Glutamatergic neuron (in vitro differentiated cells): ENCODE results near the gene LAP3. TPM values are rescaled to one million over a fixed set of nuclear protein-coding genes. Genes with fewer than 3 reads are reported as not detected.

Experiments used
- DNase-seq: peaks from one replicate; pipeline ENCODE4 v3.0.0; 2022
- H3K27ac Mint-ChIP-seq: one replicate; pipeline ENCODE4 v1.8.0; 2020; ENCODE audit warnings: mild to moderate bottlenecking, mixed read lengths, inconsistent platforms; ENCODE audit not compliant: unreplicated experiment
- H3K27me3 Mint-ChIP-seq: one replicate; pipeline ENCODE4 v1.8.0; 2020; ENCODE audit warnings: mild to moderate bottlenecking, moderate library complexity, mixed read lengths, inconsistent platforms; ENCODE audit not compliant: unreplicated experiment
- H3K36me3 Mint-ChIP-seq: one replicate; pipeline ENCODE4 v1.8.0; 2020; ENCODE audit warnings: mild to moderate bottlenecking, mixed read lengths, inconsistent platforms; ENCODE audit not compliant: unreplicated experiment
- H3K4me1 Mint-ChIP-seq: one replicate; pipeline ENCODE4 v1.8.0; 2020; ENCODE audit warnings: mild to moderate bottlenecking, low read depth, mixed read lengths, inconsistent platforms; ENCODE audit not compliant: unreplicated experiment
- H3K4me3 Mint-ChIP-seq: one replicate; pipeline ENCODE4 v1.8.0; 2020; ENCODE audit warnings: mild to moderate bottlenecking, mixed read lengths, inconsistent platforms; ENCODE audit not compliant: unreplicated experiment
- H3K9me3 Mint-ChIP-seq: one replicate; pipeline ENCODE4 v1.8.0; 2020; ENCODE audit warnings: mild to moderate bottlenecking, moderate library complexity, mixed read lengths, inconsistent platforms; ENCODE audit not compliant: unreplicated experiment
- CTCF ChIP-seq: fragments of 200-600 bp; sonication (generic); IDR thresholded peaks from one replicate; pipeline ENCODE4 v1.5.0; 2021; ENCODE audit not compliant: partially characterized antibody, unreplicated experiment
- total RNA-seq: library from RNA; stranded (reverse); fragmentation: NEBNext Ultra II Directional; extraction: Animal tissue kit (Norgen Biotek cat#: 25700); gene quantifications from one replicate; pipeline ENCODE4 v1.2.1, GENCODE V29; 2021; ENCODE audit not compliant: unreplicated experiment

The LAP3 gene
- total RNA-seq, 1 donor from 2014 or later, result 24.9 TPM

- Mint-ChIP-seq H3K27me3 (no peaks in the 10 kb centered on the region), H3K36me3 (no peaks in the 10 kb centered on the region), H3K9me3 (peaks cover 4% of the 10 kb centered on the region), H3K27ac (no peak overlapping the region), H3K4me3 (no peak overlapping the region), H3K4me1 (peaks cover 5% of the 10 kb centered on the region)
- no peak for TF ChIP-seq CTCF
- DNase-seq, result no peak
Observed at GRCh38 chr4:17558941-17559708, 17.9 kb upstream of the LAP3 start.

- H3K27ac Mint-ChIP-seq, result no peak overlapping the region
- TF ChIP-seq CTCF, result no peak
- H3K27me3 Mint-ChIP-seq, result no peaks in the 10 kb centered on the region
- peaks cover 4% of the 10 kb centered on the region for H3K9me3 Mint-ChIP-seq
- no peak overlapping the region for H3K4me3 Mint-ChIP-seq
- H3K4me1 Mint-ChIP-seq, result peaks cover 5% of the 10 kb centered on the region
- no peaks in the 10 kb centered on the region for H3K36me3 Mint-ChIP-seq
- DNase-seq, result no peak
Observed at GRCh38 chr4:17559709-17560048, 17.3 kb upstream of the LAP3 start.

GRCh38 chr4:17560065-17560673 is 16.8 kb upstream of the LAP3 start:
- Mint-ChIP-seq H3K36me3 (no peaks in the 10 kb centered on the region), H3K27ac (no peak overlapping the region), H3K4me3 (no peak overlapping the region), H3K27me3 (no peaks in the 10 kb centered on the region), H3K4me1 (peaks cover 5% of the 10 kb centered on the region), H3K9me3 (peaks cover 4% of the 10 kb centered on the region)
- no peak for DNase-seq
- TF ChIP-seq CTCF, result no peak

- H3K9me3 Mint-ChIP-seq, result peaks cover 4% of the 10 kb centered on the region
- H3K27me3 Mint-ChIP-seq, result no peaks in the 10 kb centered on the region
- DNase-seq, result no peak
- no peak overlapping the region for H3K4me3 Mint-ChIP-seq
- H3K27ac Mint-ChIP-seq, result no peak overlapping the region
- H3K36me3 Mint-ChIP-seq, result no peaks in the 10 kb centered on the region
- peaks cover 5% of the 10 kb centered on the region for H3K4me1 Mint-ChIP-seq
- no peak for TF ChIP-seq CTCF
Observed at GRCh38 chr4:17561195-17561909, 15.6 kb upstream of the LAP3 start.

GRCh38 chr4:17562157-17562556 is 14.8 kb upstream of the LAP3 start:
- no peaks in the 10 kb centered on the region for H3K36me3 Mint-ChIP-seq
- H3K9me3 Mint-ChIP-seq, result peaks cover 2% of the 10 kb centered on the region
- TF ChIP-seq CTCF, result no peak
- no peak for DNase-seq
- H3K27me3 Mint-ChIP-seq, result no peaks in the 10 kb centered on the region
- no peak overlapping the region for H3K27ac Mint-ChIP-seq
- H3K4me3 Mint-ChIP-seq, result no peak overlapping the region
- peaks cover 5% of the 10 kb centered on the region for H3K4me1 Mint-ChIP-seq
